Mesendoderm (in vitro differentiated cells): Measurements from ENCODE around the gene TMPRSS9.

ENCODE experiments used
- DNase-seq: peaks from one replicate; pipeline ENCODE4 v3.0.0; 2013
- H2AK5ac ChIP-seq: 2 replicates; pipeline ENCODE4 v1.6.1; 2013; ENCODE audit warnings: low read length, inconsistent platforms
- H2BK120ac ChIP-seq: 2 replicates; pipeline ENCODE4 v1.6.1; 2013; ENCODE audit warnings: low read depth, mild to moderate bottlenecking, low read length, moderate library complexity, mixed read lengths
- H2BK15ac ChIP-seq: replicated peaks from 2 replicates; pipeline ENCODE4 v1.6.1; 2013; ENCODE audit warnings: low read depth, mild to moderate bottlenecking, moderate library complexity
- H2BK5ac ChIP-seq: 2 replicates; pipeline ENCODE4 v1.6.1; 2013; ENCODE audit warnings: low read length, inconsistent platforms
- H3K18ac ChIP-seq: 2 replicates; pipeline ENCODE4 v1.6.1; 2013; ENCODE audit warnings: mild to moderate bottlenecking, low read length, mixed read lengths
- H3K23ac ChIP-seq: one replicate; pipeline ENCODE4 v1.6.1; 2013; ENCODE audit warnings: low read length
- H3K27ac ChIP-seq: 2 replicates; pipeline ENCODE4 v1.5.1; 2013; ENCODE audit warnings: low read depth, mild to moderate bottlenecking, inconsistent platforms, low read length, moderate library complexity
- H3K27me3 ChIP-seq: 2 replicates; pipeline ENCODE4 v1.6.1; 2013; ENCODE audit warnings: low read length, control low read depth, mild to moderate bottlenecking, inconsistent platforms; ENCODE audit not compliant: insufficient read depth, poor library complexity
- H3K36me3 ChIP-seq: 2 replicates; pipeline ENCODE4 v1.6.1; 2013; ENCODE audit warnings: low read length, inconsistent platforms; ENCODE audit not compliant: control insufficient read depth, insufficient read depth
- H3K4ac ChIP-seq: one replicate; pipeline ENCODE4 v1.6.1; 2013; ENCODE audit warnings: low read depth, mild to moderate bottlenecking, low read length, moderate library complexity
- H3K4me1 ChIP-seq: 2 replicates; pipeline ENCODE4 v1.6.1; 2013; ENCODE audit warnings: low read depth, low read length, inconsistent platforms; ENCODE audit not compliant: control insufficient read depth
- H3K4me2 ChIP-seq: 2 replicates; pipeline ENCODE4 v1.6.1; 2013; ENCODE audit warnings: low read length
- H3K4me3 ChIP-seq: 2 replicates; pipeline ENCODE4 v1.5.1; 2013; ENCODE audit warnings: mild to moderate bottlenecking, low read length
- H3K56ac ChIP-seq: one replicate; pipeline ENCODE4 v1.6.1; 2013; ENCODE audit warnings: low read length
- H3K79me1 ChIP-seq: 2 replicates; pipeline ENCODE4 v1.6.1; 2013; ENCODE audit warnings: low read length, inconsistent platforms
- H3K79me2 ChIP-seq: 2 replicates; pipeline ENCODE4 v1.6.1; 2013; ENCODE audit warnings: mild to moderate bottlenecking, low read length; ENCODE audit not compliant: control insufficient read depth, insufficient read depth
- H3K9ac ChIP-seq: 2 replicates; pipeline ENCODE4 v1.6.1; 2013; ENCODE audit warnings: low read length, inconsistent platforms
- H4K5ac ChIP-seq: one replicate; pipeline ENCODE4 v1.6.1; 2013; ENCODE audit warnings: low read length
- H4K8ac ChIP-seq: one replicate; pipeline ENCODE4 v1.6.1; 2013; ENCODE audit warnings: low read depth, mild to moderate bottlenecking, control low read depth, low read length, moderate library complexity
- WGBS: extraction: QIAGEN DNeasy Blood & Tissue Kit; methylation state at CpG from one replicate; pipeline ENCODE4 v1.1.7; 2013; ENCODE audit warnings: low lambda C conversion rate, missing lambda C conversion rate; ENCODE audit not compliant: insufficient coverage; ENCODE audit errors: extremely low coverage; 5-methylcytosine and 5-hydroxymethylcytosine counted together

TMPRSS9 gene

GRCh38 chr19:2375353-2376121, 15.5 kb downstream of the TMPRSS9 start:
- Histone ChIP-seq H3K18ac (no peak overlapping the region), H3K56ac (no peak overlapping the region), H3K23ac (no peak overlapping the region), H3K4me2 (no peak overlapping the region), H2AK5ac (no peak overlapping the region), H3K4me1 (no peaks in the 10 kb centered on the region), H2BK5ac (no peak overlapping the region), H3K79me1 (no peaks in the 10 kb centered on the region), H2BK120ac (no peak overlapping the region), H3K27me3 (no peaks in the 10 kb centered on the region), H3K4ac (no peak overlapping the region), H3K4me3 (no peak overlapping the region), H4K5ac (no peak overlapping the region), H3K79me2 (no peaks in the 10 kb centered on the region), H3K27ac (no peak overlapping the region), H3K9ac (no peak overlapping the region), H2BK15ac (no peak overlapping the region), H3K36me3 (no peaks in the 10 kb centered on the region), H4K8ac (no peak overlapping the region)
- DNase-seq, result no peak
- no CpG with 5 or more reads among the region's 7 CpGs for WGBS

GRCh38 chr19:2376784-2377519, 16.9 kb downstream of the TMPRSS9 start:
- no peak for DNase-seq
- no peak overlapping the region for H3K4ac ChIP-seq
- H3K27me3 ChIP-seq, result no peaks in the 10 kb centered on the region
- H3K27ac ChIP-seq, result no peak overlapping the region
- no CpG with 5 or more reads among the region's 15 CpGs for WGBS
- H2BK15ac ChIP-seq, result no peak overlapping the region
- no peak overlapping the region for H3K18ac ChIP-seq
- no peak overlapping the region for H3K23ac ChIP-seq
- H3K56ac ChIP-seq, result no peak overlapping the region
- H3K79me2 ChIP-seq, result no peaks in the 10 kb centered on the region
- H3K9ac ChIP-seq, result no peak overlapping the region
- no peak overlapping the region for H2BK5ac ChIP-seq
- no peaks in the 10 kb centered on the region for H3K4me1 ChIP-seq
- no peaks in the 10 kb centered on the region for H3K79me1 ChIP-seq
- H4K5ac ChIP-seq, result no peak overlapping the region
- H3K36me3 ChIP-seq, result no peaks in the 10 kb centered on the region
- H3K4me2 ChIP-seq, result no peak overlapping the region
- no peak overlapping the region for H3K4me3 ChIP-seq
- no peak overlapping the region for H2BK120ac ChIP-seq
- no peak overlapping the region for H4K8ac ChIP-seq
- H2AK5ac ChIP-seq, result no peak overlapping the region

- no peak overlapping the region for H4K8ac ChIP-seq
- no peaks in the 10 kb centered on the region for H3K79me2 ChIP-seq
- H3K18ac ChIP-seq, result no peak overlapping the region
- no peak overlapping the region for H2BK15ac ChIP-seq
- H3K56ac ChIP-seq, result no peak overlapping the region
- H3K9ac ChIP-seq, result no peak overlapping the region
- H3K4me1 ChIP-seq, result no peaks in the 10 kb centered on the region
- H2BK120ac ChIP-seq, result no peak overlapping the region
- WGBS, result no CpG with 5 or more reads among the region's 2 CpGs
- H2BK5ac ChIP-seq, result no peak overlapping the region
- H3K79me1 ChIP-seq, result no peaks in the 10 kb centered on the region
- no peak overlapping the region for H3K23ac ChIP-seq
- no peak overlapping the region for H3K27ac ChIP-seq
- H3K27me3 ChIP-seq, result no peaks in the 10 kb centered on the region
- no peak for DNase-seq
- H3K4me2 ChIP-seq, result no peak overlapping the region
- H4K5ac ChIP-seq, result no peak overlapping the region
- no peak overlapping the region for H2AK5ac ChIP-seq
- no peak overlapping the region for H3K4me3 ChIP-seq
- H3K36me3 ChIP-seq, result no peaks in the 10 kb centered on the region
- no peak overlapping the region for H3K4ac ChIP-seq
Measured at GRCh38 chr19:2380567-2380966, 20.5 kb downstream of the TMPRSS9 start.

- H4K8ac ChIP-seq, result no peak overlapping the region
- no peak overlapping the region for H4K5ac ChIP-seq
- no peak overlapping the region for H2BK5ac ChIP-seq
- no peak overlapping the region for H3K4ac ChIP-seq
- H3K4me3 ChIP-seq, result no peak overlapping the region
- no peak overlapping the region for H2BK120ac ChIP-seq
- H2AK5ac ChIP-seq, result no peak overlapping the region
- H3K79me1 ChIP-seq, result no peaks in the 10 kb centered on the region
- H3K36me3 ChIP-seq, result no peaks in the 10 kb centered on the region
- WGBS, result no CpG with 5 or more reads among the region's 18 CpGs
- H3K27me3 ChIP-seq, result no peaks in the 10 kb centered on the region
- no peaks in the 10 kb centered on the region for H3K79me2 ChIP-seq
- no peak overlapping the region for H3K56ac ChIP-seq
- DNase-seq, result no peak
- no peak overlapping the region for H3K9ac ChIP-seq
- no peak overlapping the region for H3K18ac ChIP-seq
- no peak overlapping the region for H3K23ac ChIP-seq
- H2BK15ac ChIP-seq, result no peak overlapping the region
- no peak overlapping the region for H3K4me2 ChIP-seq
- no peaks in the 10 kb centered on the region for H3K4me1 ChIP-seq
- H3K27ac ChIP-seq, result no peak overlapping the region
Measured at GRCh38 chr19:2381148-2381820, 21.2 kb downstream of the TMPRSS9 start.

GRCh38 chr19:2382530-2383222, 22.6 kb downstream of the TMPRSS9 start:
- Histone ChIP-seq H3K27me3 (no peaks in the 10 kb centered on the region), H3K18ac (no peak overlapping the region), H4K8ac (no peak overlapping the region), H3K56ac (no peak overlapping the region), H3K79me2 (no peaks in the 10 kb centered on the region), H3K9ac (no peak overlapping the region), H3K4ac (no peak overlapping the region), H2AK5ac (no peak overlapping the region), H2BK5ac (no peak overlapping the region), H2BK15ac (no peak overlapping the region), H3K4me1 (no peaks in the 10 kb centered on the region), H3K79me1 (no peaks in the 10 kb centered on the region), H3K27ac (no peak overlapping the region), H4K5ac (no peak overlapping the region), H3K4me2 (no peak overlapping the region), H3K4me3 (no peak overlapping the region), H3K36me3 (no peaks in the 10 kb centered on the region), H3K23ac (no peak overlapping the region), H2BK120ac (no peak overlapping the region)
- no peak for DNase-seq
- no CpG with 5 or more reads among the region's 13 CpGs for WGBS
